Activated CD8-positive, alpha-beta memory T cell treated with anti-CD3 and anti-CD28 coated beads, Interleukin-2, amount 50 U/mL, for 48 hours (primary cell): ENCODE data around the gene MECP2.

ENCODE experiments used
- DNase-seq: peaks from one replicate; pipeline ENCODE4 v3.0.0-alpha.2; 2020

Gene MECP2

DNA sequence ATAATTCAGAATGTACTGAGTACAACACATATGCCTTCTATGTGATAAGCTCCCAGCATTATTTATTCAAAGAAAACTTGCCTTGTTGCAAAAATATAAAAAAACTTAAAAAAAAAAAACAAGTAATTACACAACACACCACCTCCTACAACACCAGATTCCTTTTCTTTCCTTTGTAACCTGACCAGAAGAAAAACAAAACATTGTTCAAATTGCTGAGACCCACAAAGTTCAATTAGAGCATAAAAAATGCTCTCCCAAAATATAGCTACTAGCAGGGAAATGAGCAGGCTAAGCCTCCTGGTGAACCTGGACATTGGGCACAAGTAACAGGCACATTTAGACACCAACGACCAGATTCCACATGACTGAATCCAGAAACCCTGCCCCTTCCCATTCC is 38.3 kb downstream of the MECP2 start:
- no peak for DNase-seq

DNA sequence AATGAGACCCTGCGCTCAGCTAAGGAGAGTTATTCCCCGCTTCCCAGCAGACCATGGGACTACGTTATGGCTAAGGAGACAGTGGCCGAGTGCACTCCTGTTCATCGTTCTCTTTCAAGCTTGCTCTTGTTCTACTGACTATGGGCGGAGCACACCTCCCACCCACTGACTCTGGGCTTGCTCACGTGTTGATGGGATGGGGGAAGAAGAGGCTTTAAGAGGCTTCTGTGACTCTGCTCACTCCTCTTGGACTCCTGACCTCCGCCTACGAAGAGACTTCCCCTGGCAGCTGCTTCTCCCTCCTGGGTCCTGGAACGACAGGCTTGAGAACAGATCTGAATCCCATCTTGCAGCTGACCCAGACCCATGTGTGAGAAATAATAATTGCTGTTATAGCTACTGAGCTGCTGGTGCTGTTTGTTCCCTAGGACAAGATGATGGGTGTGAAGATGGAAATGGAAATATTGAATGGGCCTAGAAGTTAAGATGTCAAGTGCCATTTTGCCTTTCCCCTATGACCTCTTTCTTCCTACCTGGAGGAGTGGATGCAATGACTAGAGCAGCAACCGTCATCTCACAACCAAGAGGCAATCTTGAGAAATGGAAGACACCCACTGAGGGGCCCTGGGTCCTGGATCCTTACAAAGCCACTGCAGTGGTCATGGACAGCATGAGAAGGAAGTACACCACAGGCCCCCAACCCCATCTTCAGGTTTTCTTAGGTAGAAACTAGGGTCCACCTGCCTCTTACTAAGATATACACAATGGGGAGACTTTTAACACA is 39.1 kb downstream of the MECP2 start:
- DNase-seq = no peak

DNA sequence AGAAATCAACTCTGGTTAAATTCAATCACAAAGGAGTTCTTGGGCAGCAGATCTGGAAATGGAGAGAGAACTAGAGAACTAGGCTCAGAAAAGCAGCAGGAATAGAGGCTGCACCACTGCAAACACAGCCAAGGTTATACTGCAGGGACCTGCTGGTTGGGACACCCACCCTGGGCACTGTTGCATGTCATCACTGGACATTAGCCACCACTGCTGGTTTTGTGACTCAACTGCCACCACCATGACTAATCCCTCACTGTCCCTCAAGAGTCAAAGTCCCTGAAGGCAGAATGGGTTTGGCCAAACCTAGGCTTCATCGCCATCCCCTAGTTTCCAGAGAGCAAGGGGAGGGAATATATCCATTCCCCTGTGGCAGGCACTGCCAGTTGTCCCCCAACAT is 39.7 kb downstream of the MECP2 start:
- no peak for DNase-seq

DNA sequence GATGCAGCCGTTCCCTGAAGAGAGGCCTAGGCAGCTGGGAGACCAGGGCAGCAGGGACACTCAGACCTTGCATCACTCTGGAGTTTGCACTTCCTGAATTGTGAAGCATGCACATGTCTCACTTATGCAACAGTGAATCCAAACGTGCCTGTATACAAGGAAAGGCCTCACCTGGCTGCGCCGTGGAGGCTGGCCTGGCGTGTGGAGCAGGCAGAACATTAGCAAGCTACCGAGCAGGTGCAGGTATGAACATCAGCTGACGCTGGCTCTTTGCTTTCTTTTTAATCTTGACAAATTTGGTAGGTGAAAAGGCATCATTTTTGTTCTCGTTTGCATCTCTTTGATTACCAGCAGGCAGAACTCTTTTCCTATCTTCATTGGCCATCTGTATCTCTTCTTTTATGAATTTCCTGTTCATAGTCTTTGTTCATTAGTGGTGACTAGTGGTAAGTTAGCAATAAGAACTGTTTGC is 40.7 kb downstream of the MECP2 start:
- DNase-seq = no peak

DNA sequence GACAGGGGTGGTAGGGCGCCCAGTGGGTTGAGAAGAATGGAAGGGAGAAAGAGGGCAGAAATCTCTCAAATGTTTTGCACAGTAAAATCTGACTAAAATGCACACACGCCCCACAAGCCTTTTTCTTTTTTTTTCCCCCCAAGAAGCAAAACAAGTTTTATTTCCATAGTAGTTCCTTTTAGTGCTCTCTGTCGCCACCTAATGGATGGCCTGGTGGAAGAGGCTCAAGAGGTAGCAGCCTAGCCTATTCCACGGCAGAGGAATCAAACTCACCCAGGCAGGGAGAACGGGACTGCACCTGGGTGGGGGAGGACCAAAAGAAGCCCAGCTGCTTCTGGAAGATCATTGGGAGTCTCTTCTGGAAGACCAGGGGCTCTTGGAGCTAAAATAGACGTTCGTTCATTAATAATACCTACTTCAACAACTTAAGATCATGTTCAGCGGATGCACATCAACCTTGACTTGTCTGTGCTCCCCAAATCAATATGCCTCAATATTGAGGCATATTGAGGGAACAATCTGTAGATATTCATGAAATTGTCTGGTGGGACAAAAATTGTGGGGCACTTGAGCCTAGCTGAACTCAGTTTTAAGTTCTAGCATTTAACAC is 46.2 kb downstream of the MECP2 start:
- peak; percentile 76 for DNase-seq

DNA sequence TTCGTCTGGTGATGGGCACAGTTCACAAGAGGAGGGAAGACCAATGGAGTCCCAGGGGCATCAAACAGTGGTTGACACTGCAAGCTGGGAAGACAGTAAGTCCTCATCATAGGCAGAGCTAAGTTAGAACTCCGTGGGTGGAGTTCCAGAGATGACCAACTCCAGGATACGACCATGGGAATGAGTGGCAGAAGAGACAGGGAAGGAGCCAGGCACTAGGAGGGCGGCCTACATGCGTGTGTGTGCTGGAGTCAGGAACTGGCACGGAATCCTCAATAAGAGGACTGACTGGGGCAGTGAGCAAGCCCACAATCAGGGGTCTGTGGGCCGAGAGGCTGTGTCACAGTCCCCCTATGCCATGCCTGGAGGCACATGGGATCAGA is 47.4 kb downstream of the MECP2 start:
- no peak for DNase-seq

DNA sequence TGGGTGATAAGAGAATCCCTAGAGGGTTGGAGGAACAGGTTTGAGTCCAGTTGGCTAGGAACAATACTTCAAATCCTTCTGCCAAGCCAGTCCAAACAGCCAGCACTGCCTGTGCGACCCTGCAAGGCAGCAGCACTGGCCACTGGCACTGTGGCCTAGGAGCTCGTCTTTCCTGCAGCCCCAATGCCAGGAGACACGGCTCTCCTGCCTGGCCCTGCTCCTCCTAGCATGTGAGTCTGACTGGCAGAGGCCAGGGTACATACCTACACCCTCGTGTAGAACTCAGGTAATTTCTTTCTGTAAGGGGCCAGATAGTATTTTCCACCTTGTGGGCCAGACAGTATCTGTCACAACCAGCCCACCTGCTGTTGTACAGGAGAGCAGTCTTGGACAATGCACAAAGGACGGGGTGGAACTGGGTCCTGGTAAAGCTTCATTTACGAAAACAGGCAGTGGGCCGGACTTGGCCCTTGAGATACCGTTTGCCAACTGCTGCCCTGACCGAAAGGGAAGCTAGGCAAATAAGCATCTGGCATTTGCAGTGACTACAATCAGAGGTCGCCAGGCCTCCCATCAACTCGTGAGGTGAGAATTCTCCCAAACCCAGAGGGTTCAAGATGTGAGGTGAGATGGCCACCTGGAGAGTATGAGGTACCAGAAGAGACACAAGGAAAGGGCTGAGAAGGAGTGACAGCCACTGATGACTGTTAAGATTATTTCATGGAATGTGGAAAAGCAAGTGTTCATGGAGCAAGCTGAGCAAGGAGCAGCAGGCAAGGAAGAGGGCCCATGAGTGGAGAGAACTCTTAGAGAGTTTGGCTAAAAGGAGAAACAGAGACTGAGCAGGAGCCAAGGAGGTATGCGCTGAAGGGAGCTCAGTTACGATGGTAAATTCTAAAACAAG is 48.1 kb downstream of the MECP2 start:
- no peak for DNase-seq

DNA sequence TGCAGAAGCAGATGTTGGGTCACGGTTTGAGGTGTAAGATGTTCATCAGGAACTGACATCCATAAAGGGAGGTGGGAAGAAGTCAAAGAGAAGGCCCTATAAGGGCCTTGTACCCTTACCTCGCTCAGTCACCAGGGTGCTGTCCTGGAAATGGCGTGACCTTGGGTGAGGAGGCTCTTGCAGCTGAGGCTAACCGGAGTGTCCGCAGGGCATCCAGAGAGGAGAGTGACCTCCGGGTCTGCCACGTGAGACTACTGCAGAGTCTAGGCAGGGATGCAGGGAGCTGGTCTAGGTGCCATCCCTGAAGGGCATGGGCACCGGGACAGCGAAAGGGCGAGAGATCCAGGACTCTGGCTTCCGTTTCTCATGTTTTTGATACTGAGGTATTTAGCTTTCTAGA is 49.1 kb downstream of the MECP2 start:
- DNase-seq = no peak

DNA sequence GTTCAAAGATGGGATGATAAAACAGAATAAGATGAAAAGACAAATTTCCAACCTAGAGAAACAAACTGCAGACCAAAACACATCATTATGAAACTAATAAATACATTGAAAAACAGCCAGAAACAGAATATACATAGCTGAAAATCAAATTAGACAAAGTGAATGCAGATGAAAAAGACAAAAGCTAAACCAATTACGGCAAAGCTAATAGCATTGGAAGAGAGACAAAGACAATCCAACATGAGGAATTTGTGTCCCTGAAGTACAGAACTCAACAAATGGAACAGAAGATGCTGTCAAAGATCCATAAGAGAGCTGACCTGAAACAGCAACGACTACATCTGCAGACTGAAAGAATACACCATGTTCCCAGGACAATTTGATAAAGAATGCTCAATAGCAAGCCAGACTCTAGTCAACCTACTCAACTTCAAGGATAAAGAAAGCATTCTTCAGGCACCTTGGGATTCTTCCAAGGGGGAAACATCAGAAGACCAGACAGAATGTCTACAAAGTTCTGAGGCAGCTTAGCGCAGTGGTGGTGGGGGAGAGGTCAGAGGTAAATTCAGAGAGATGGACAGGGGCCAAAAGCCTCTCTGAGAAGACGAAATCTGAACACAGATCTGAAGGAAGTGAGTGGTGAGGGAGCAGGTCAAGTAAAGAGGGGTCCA is 50.4 kb downstream of the MECP2 start:
- no peak for DNase-seq

DNA sequence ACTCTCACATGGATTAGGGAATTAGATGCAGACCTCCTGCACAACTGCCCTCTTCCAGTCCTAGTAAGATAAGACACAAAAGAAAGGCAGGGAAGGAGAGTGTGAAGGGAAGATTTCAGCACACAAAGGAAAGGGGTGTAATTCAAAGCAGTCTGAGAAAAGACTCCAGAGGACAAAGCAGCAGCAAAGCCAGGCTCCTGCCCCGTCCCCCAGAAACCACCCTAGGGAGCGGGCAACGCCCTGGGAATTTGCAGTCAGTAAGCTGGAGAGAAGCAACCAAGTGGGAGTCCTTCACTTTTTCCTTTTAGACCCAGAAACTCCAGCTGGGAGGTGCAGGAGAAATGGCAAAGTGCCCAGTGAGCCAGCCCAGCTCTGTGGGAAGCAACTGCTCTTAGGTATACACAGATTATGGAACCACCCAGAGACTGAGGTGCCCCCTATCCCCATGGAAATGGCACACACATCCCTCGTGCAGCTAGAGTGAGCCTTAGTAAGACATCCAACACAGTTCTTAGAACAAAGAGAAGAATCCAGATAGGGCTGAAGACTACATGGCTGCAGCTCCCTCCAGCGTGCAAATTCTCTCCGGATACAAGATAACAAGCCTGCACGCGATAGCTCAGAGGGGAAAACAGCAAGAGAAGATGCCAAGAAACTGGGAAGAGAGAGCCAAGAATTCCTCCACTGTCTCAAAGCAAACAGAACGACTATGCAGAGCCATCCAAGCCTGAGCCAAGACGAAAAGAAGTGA is 51.3 kb downstream of the MECP2 start:
- DNase-seq = no peak

DNA sequence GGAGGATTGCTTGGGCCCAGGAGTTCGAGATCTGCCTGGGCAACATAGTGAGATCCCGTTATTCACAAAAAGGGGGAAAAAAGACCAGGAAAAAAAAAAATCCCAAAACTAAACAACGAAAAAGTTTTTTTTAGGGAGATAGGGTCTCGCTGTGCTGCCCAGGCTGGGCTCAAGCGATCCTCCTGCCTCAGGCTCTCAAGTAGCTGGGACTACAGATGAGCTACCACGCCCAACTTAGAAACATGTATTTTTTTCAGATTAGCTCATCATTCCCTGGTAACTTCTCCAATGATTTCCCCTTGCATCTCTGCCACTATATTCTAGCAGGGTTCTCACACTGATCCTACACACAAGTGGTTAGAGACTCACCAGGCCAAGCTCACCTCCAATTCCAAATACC is 53.4 kb downstream of the MECP2 start:
- DNase-seq = no peak

DNA sequence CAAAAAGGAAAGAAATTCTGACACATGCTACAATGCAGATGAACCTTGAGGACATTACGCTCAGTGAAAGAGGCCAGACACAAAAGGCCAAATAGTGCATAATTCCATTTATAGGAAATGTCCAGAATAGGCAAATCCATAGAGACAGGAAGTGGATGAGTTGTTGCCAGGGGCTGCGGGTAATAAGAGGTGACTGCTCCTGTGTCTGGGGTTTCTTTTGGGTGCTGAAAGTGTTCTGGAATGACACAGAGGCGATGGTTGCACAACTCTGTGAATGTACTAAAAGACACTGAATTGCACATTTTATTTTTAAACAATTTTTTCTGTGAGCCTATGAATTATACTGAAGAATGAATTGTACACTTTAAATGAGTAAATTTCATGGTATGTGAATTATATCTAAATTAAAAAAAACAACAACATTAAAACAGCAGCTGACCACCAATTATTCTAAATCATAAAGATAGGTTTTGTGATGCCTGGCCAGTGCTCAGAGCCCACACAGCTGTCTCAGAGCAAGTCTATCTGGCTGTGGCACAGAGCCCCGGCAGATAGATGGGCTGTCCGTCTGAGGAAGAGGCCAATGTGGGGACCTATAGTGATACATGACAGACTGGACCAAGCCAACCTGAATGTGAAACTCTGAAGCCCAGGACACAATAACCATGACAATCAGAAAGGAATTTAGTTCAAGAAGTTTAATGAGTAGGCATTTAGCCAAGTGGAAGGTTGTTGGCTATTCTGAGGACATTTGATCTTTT is 54.3 kb downstream of the MECP2 start:
- no peak for DNase-seq

DNA sequence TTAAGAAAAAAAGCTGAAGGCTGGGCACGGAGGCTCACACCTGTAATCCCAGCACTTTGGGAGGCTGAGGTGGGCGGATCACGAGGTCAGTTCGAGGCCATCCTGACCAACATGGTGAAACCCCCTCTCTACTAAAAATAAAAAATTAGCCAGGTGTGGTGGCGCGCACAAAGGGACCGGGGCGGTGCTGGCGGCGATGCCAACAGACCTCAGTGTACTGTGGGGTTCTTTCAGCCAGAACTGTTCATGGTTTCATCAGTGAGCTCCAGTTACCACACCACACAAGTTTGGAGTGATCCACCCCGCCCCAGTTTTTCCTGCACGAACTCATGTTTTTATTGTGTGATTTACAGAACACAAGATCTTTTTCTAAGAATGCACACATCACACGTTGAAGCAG is 56.7 kb downstream of the MECP2 start:
- DNase-seq = no peak

DNA sequence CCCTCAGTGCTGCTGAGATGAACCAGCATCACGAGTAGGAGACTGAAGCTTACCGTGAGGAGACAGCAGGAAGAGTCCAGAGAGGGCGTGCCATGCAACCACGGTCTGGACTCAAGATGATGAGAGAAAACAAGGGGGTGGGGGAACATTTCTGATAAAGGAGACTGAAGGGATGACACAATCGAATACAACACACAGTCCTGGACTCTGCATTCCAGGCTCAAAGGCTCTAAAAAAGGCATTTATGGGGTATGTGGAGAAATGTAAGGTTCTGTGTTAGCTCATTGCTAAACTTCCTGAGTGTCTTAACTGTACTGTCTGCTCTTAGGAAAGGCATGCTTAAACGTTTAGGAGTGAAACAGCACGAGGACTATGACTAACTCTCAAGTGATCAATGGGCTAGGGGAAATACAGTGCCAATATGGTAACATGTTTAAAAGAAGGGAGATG is 57.2 kb downstream of the MECP2 start:
- DNase-seq = no peak

DNA sequence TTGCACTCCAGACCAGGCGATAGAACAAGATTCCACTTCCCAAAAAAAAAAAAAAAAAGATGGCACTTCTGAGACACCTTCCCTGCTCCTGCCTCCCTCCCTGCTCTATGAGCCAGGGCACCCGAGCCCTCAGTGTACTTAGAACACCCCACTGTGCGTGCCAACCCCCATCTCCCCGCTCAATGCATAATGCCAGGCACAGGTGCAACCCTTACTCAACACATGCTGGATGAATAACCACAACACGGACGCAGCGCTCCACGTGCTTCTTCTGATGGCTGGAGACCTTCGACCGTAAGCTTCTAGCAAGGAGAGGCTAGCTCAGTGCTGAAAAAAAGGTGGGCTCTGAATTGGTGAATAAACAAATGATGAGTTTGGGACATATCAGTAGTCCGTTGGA is 57.9 kb downstream of the MECP2 start:
- no peak for DNase-seq

DNA sequence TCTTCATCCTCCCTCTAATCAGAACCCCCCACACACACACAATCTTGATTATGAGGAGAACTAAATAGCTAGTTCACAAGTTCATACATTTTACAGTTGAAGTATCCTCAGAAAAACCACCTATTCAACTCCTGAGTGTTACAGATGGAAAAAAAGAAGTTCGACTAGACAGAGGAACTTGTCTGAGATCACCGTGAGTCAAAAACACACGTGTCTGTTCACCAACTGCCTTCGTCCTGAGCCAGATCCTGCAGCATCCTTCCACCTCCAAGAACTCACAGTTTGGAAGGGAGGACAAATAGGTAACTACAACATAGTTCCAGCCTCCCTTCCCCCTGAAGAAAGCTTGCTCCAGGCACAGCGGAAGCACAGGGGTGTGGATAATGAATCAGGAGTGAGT is 58.9 kb downstream of the MECP2 start:
- DNase-seq = no peak

DNA sequence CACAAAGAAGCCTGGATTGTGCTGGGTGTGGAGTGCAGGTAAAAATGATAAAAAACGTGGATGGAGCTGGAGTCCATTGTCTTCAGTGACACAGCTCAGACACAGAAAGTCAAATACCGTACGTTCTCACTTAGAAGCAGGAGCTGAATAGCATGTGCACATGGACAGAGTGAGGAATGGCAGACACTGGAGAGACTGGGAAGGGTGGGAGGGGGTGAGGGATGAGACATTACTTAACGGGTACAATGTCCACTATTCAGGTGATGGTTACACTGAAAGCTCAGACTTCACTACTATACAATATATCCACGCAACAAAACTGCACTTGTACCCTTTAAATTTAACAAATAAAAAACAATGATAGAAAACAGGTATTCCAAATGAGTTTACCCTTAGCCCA is 59.8 kb downstream of the MECP2 start:
- no peak for DNase-seq

DNA sequence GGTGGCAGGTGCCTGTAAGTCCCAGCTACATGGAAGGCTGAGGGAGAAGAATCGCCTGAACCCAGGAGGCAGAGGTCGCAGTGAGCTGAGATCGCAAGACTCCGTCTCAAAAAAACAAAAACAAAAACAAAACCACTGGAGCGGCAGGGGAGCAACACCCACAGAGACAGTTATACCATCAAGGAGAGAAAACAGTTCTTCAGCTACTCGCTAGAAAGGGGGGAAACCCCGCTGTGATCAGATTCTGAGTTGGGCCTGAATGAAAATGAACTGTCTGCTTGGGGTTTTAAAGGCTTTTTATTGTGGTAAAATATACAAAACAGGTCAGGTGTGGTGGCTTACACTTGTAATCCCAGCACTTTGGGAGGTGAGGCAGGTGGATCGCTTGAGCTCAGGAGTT is 61.0 kb downstream of the MECP2 start:
- DNase-seq = no peak

DNA sequence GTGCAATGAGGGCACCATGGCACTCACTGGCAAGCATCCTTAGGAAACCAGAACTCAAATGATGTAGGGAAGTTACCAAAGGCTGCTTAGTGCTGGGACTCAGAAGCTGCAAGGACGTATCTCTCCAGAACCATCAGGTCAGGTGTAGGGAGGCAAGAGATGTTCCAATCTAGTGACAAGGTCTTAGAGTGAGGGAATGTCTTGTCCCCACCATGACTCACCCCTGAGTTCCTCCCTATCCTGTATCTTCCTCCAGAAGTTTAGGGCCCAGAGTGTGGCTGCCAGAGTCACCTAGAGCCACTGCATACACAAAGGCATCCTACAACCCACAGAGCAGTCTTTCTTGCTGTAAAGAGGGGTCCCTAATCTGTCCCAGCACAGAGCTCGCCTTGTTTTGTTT is 63.7 kb downstream of the MECP2 start:
- no peak for DNase-seq

DNA sequence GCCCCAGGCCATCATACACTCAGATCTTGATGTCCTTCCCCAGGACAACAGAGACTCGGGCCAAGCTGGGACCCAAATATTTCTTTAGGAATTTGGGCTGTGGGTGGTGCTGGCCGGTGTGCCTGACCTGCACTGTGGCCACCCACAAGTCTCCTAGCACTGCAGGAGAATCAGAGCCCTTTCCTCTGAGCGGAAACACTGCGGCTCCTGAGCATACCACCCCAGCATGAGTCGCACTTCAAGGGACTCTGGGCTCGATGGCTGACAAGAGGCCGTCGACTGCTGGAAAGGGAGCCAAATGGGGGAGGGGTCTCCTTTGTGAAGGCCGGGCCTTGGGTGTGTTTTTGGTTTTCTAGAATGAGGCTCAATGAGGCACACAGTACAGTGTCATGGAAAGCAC is 64.9 kb downstream of the MECP2 start:
- DNase-seq = no peak

DNA sequence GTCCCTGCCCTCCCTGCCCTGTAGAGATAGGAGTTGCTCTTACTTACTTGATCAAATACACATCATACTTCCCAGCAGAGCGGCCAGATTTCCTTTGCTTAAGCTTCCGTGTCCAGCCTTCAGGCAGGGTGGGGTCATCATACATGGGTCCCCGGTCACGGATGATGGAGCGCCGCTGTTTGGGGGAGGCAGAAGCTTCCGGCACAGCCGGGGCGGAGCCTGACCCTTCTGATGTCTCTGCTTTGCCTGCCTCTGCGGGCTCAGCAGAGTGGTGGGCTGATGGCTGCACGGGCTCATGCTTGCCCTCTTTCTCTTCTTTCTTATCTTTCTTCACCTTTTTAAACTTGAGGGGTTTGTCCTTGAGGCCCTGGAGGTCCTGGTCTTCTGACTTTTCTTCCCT is 65.4 kb downstream of the MECP2 start:
- DNase-seq = no peak
